Activated naive CD8-positive, alpha-beta T cell treated with anti-CD3 and anti-CD28 coated beads, Interleukin-2, amount 50 U/mL, for 16 hours (primary cell): Measurements from ENCODE around the gene WDR38.
"Not testable (repeated sequence)": the region's sequence is repeated elsewhere in the genome, so short reads cannot be mapped to it uniquely, and the experiment has no call there.

Source experiments
- DNase-seq: peaks from one replicate; pipeline ENCODE4 v3.0.0-alpha.2; 2020; ENCODE audit warnings: low read depth, low spot score

WDR38 gene

GRCh38 chr9:124831642-124832364 is 21.5 kb upstream of the WDR38 start:
- DNase-seq = no peak

GRCh38 chr9:124834591-124834990 is 18.7 kb upstream of the WDR38 start:
- DNase-seq = no peak

GRCh38 chr9:124835026-124835557 is 18.2 kb upstream of the WDR38 start:
- DNase-seq = no peak

GRCh38 chr9:124838132-124838531 is 15.1 kb upstream of the WDR38 start:
- DNase-seq = not testable (repeated sequence)

- DNase-seq = not testable (repeated sequence)
Measured at GRCh38 chr9:124838567-124839275, 14.5 kb upstream of the WDR38 start.

GRCh38 chr9:124839612-124840299 is 13.5 kb upstream of the WDR38 start:
- no peak for DNase-seq

- DNase-seq = no peak
Measured at GRCh38 chr9:124840300-124840833, 12.9 kb upstream of the WDR38 start.

GRCh38 chr9:124841075-124841821 is 12.0 kb upstream of the WDR38 start:
- DNase-seq = no peak

- no peak for DNase-seq
Measured at GRCh38 chr9:124843456-124844034, 9.7 kb upstream of the WDR38 start.

GRCh38 chr9:124844291-124844690 is 9.0 kb upstream of the WDR38 start:
- DNase-seq = no peak

- DNase-seq = not testable (repeated sequence)
Measured at GRCh38 chr9:124846467-124846866, 6.8 kb upstream of the WDR38 start.

GRCh38 chr9:124846969-124847368 is 6.3 kb upstream of the WDR38 start:
- no peak for DNase-seq

- no peak for DNase-seq
Measured at GRCh38 chr9:124849801-124850200, 3.5 kb upstream of the WDR38 start.

- DNase-seq = no peak
Measured at GRCh38 chr9:124852121-124852828, 985 bp upstream of the WDR38 start.

- DNase-seq = no peak
Measured at GRCh38 chr9:124853605-124854143, 414 bp downstream of the WDR38 start.

- DNase-seq = no peak
Measured at GRCh38 chr9:124854161-124854560, 901 bp downstream of the WDR38 start.

GRCh38 chr9:124854822-124855221 is 1.6 kb downstream of the WDR38 start:
- no peak for DNase-seq

GRCh38 chr9:124855566-124855943 is 2.3 kb downstream of the WDR38 start:
- DNase-seq = no peak

GRCh38 chr9:124855944-124856765 is 2.9 kb downstream of the WDR38 start:
- no peak for DNase-seq
